Left forelimb (tissue), 1 donor: ENCODE measurements around the gene DDN.

Source experiments
- DNase-seq: peaks from one replicate; pipeline ENCODE4 v3.0.0-alpha.2; 2018; ENCODE audit warnings: low spot score

Gene DDN

DNA sequence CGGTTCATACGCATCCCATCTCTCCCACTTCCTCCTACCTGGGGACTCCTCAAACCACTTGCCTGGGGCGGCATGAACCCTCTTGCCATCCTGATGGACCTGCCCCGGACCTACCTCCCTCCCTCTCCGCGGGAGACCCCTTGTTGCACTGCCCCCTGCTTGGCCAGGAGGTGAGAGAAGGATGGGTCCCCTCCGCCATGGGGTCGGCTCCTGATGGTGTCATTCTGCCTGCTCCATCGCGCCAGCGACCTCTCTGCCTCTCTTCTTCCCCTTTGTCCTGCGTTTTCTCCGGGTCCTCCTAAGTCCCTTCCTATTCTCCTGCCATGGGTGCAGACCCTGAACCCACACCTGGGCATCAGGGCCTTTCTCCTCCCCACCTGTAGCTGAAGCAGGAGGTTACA is 17.4 kb downstream of the DDN start:
- no peak for DNase-seq

DNA sequence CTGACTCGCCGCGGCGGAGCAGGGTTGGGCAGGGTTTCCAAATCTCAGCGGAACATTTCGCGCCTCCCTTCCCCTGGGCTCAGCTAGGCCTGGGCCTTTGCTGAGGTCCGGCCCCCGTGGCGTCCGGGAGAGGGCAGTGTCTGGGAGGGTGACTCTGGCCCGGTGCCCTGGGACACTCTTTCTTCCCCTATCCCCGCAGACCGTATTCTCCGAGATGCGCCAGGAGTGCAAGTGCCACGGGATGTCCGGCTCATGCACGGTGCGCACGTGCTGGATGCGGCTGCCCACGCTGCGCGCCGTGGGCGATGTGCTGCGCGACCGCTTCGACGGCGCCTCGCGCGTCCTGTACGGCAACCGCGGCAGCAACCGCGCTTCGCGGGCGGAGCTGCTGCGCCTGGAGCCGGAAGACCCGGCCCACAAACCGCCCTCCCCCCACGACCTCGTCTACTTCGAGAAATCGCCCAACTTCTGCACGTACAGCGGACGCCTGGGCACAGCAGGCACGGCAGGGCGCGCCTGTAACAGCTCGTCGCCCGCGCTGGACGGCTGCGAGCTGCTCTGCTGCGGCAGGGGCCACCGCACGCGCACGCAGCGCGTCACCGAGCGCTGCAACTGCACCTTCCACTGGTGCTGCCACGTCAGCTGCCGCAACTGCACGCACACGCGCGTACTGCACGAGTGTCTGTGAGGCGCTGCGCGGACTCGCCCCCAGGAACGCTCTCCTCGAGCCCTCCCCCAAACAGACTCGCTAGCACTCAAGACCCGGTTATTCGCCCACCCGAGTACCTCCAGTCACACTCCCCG is 18.0 kb downstream of the DDN start:
- no peak for DNase-seq

DNA sequence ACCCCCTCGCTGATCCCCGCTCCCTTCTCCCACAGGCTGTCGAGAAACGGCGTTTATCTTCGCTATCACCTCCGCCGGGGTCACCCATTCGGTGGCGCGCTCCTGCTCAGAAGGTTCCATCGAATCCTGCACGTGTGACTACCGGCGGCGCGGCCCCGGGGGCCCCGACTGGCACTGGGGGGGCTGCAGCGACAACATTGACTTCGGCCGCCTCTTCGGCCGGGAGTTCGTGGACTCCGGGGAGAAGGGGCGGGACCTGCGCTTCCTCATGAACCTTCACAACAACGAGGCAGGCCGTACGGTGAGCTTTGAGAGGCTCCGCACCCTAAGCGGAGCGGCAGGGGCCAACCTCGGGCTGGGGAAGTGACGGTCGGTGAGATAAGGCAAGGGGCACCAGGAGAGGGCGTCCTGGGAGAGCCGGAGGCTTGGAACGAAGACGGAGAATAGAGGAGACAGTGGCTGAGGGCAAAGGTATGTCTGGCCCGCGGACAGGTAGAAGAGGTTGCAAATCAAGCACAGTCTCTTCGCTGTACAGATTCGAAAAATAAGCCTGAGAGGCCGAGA is 18.7 kb downstream of the DDN start:
- DNase-seq, result no peak

DNA sequence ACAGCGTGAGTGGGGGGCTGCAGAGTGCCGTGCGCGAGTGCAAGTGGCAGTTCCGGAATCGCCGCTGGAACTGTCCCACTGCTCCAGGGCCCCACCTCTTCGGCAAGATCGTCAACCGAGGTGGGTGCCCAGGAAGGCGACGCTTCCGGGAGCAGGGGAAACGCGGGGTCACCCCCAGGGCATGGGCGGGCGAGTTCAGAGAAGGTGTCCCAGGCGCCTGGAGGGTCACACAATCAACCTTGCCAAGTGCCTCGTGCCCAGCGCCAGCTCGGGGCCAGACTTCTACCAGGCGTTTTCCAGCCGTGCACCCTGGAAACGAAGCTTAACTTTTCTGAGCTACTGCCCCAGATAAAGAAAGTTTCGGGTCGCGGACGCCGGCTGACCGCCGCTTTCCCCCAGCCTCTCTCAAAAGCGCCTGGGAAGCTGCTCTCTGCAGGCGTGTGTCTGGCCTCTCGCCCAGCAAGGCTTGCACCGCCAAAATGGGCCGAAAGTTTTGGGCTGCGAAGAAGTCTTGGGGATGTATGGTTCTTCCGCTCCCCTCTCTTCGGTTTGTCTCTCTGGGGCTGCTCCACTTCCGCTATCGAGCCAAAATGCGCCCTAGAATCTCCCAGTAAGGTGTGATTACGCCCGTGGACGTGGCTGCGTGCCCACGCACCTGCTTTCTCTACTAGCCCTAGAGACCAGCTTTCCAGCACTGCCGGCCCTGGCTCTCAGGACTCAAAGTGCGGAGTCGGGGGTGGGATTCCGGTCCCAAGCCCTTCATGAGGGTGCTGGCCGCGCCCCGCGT is 19.4 kb downstream of the DDN start:
- no peak for DNase-seq

DNA sequence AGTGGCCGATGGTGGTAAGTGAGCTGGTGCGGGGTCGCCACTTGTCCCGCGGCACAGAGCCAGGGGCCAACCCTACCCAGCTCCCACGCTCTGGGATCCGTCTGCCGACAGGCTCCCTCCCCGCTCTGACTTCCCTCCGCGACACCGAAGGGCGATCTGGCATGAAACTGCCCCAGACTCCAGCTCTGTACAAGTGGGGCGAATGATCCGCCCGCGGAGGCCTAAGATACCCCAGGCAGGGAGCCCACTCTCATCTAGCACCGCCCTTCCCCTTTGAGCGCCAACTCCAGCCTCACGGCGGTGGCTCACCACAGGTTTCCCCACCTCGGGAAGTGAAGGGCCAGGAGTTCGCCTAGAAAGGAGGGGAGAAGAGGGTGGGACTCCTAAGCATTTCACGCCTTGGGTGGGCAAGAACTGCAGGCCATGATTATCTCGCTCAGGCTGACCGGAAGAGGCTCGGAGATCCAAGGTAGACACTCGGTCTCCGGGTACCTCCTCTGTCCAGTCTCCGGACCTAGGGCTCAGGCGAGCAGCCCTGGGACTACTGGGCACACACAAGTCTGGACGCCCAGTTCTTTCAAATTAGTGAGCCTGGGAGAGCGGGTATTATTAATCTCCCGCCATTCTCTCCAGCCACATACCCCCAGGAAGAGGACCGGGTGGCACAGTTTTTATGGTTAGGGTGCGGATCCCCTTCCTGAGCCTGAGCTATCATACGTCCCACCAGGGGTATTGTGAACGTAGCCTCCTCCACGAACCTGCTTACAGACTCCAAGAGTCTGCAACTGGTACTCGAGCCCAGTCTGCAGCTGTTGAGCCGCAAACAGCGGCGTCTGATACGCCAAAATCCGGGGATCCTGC is 20.2 kb downstream of the DDN start:
- DNase-seq, result no peak

DNA sequence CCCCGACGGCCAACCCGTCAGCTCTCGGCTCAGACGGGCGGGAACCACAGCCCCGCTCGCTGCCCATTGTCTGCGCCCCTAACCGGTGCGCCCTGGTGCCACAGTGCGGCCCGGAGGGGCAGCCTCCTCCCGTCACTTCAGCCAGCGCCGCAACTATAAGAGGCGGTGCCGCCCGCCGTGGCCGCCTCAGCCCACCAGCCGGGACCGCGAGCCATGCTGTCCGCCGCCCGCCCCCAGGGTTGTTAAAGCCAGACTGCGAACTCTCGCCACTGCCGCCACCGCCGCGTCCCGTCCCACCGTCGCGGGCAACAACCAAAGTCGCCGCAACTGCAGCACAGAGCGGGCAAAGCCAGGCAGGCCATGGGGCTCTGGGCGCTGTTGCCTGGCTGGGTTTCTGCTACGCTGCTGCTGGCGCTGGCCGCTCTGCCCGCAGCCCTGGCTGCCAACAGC is 20.9 kb downstream of the DDN start, which contains the start of gene WNT1:
Gene WNT1, plus strand, starts transcription at position 32 of the 450 bp plus-strand sequence. Its CDS starts 329 bp downstream, at position 361.
- no peak for DNase-seq

DNA sequence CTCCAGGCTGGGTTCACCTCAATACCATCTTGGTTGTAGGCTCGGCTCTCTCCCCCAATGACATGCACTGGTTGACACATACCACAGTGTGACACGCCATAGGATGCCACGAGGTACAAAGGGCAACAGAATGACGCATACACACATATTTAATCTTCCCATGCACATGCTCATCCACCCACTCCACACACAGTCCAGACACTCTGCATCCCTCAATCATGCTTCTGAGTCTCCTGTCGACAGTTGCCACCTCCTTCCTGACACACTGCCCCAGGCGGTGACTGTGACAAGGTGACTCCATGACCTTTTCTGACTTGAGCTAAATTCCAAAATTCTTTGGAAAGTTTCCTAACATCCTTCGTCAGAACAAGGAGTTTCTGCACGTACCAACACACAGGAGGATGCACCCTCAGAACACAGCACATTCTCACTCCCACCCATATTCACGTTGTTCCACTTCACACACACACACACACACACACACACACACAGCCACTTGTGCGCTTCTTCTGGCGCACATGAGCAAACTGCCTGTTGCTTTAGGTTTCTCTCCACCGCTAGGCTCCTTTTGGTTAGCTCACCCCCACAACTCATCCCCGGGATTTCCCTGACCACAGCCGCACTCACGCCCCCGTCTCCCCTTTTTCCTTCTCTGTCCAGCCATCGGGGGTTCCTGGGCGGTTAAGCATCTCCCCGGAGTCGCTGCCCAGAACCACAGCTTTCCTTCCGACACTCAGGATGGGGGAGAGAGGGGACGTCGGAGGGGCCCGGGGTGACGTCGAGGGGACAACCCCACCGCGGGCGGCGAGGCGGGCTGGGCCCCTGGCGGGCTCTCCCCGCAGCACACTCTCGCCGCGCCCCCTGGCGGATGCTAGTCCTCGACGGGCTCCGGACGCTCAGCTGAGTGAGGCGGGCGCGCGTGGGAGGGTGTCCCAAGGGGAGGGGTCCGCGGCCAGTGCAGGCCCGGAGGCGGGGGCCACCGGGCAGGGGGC is 21.6 kb downstream of the DDN start:
- DNase-seq, result no peak

DNA sequence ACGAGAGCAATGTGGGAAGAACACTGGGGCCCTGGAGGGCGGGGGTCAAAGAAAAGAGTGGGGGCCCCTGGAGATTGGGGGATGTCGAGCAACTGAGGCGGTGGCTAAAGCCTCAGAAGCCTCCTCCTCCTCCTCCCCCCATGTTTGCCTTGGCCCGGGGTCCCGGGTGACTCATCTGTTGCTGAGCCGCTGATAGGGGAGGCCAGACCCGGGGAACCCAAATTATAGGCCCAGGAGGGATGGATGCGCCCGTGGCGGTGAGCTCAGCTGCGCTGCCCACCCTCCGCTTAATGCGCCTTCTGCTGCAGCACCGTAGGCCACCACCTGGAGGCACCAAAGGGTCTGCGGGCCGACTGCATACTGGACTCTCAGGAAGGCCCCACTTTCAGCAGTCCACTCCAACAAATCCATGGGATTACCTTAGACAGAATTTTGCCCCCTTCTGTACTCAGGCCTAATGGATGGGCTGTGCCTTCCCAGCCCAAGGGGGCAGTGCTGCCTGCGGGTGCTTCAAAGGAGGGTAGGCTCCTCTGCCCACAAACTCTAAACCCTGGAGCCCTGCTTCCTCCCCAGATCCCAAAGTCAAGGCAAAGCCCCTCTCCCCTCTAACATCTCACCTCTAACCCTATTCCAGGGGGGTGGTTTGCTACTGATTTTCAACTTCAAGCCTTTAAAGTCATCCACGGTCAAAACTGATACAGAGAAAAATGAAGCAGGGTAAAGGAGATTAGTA is 25.1 kb downstream of the DDN start:
- peak; percentile 69 for DNase-seq

DNA sequence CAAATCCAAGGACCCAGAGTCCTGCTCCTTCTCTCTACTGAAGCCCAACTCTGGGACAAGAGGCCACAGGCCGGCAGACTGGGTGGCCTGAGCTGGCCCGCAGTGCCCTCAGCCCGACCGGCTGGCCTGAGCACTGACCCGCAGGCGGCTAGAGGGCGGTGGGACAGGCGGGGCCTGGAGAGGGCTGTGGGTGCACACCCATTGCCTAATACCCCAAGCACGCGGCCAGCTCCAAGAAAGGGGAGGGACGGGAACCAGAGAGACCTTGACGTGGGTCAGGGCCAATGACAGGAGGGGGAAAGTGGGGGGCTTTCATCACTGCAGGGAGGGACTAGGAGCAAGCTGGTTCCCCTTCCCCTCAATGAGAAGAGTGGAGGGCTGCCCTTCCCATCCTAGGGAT is 25.6 kb downstream of the DDN start:
- DNase-seq, result peak; percentile 66

DNA sequence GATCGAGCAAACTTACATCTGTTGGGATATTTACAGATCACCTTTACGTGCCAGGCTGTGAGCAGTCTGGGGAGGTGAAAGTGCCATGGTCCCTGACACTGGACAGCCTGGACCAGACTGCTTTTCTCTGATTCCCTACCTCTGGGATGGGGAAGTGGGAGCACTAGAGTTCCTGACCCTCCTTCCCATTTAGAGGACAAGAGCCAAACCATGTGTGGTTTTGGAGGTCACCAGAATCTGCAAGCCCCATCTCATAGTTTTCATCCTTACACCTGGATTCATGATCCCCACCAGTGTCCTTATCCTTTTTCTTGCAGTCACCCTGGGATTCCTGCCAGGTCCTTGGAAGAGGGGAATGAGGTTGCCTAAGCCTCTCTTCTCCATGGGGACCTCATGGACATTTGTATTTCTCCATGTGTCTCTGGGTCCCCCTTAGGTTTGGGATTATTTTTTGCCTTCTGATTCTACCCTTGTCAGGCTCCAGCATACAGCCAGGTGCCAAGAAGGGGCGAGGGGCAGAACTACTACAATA is 26.2 kb downstream of the DDN start:
- DNase-seq, result peak; percentile 51

DNA sequence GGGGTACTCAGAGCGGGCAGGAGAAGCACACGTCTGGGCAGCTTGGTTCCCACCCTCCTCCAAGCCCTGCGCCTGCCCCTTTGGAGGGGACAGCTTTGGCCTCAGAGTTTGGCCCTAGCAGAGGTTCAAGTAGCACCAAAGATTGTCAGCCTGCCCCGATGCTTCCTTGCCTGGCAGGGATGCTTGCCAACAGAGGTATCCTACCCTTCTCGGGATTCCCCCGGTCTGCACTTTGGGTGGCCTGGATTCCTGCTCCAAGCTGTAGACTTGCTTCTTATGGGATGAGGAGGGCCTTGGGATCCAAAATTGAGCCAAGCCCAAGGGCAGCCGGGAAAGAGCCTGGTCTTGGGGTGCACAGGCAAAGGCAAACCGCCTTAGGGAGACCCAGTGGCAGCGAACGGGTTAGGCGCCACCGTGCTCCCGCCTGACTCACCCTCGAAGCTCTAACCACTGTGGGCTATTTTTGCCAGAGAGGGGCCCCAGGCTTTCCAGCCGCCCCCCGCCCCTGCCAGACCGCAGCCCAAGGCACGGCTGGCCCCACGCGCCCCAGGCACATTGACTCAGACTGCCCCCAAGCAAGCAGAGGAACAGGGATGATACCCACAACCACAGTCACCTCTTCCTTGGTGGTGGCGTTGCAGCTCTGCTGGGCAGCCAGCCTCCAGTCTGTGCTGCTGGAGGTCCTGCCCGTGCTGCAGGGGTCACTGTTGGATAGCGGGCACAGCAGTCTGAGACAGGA is 26.8 kb downstream of the DDN start:
- DNase-seq, result peak; percentile 73

DNA sequence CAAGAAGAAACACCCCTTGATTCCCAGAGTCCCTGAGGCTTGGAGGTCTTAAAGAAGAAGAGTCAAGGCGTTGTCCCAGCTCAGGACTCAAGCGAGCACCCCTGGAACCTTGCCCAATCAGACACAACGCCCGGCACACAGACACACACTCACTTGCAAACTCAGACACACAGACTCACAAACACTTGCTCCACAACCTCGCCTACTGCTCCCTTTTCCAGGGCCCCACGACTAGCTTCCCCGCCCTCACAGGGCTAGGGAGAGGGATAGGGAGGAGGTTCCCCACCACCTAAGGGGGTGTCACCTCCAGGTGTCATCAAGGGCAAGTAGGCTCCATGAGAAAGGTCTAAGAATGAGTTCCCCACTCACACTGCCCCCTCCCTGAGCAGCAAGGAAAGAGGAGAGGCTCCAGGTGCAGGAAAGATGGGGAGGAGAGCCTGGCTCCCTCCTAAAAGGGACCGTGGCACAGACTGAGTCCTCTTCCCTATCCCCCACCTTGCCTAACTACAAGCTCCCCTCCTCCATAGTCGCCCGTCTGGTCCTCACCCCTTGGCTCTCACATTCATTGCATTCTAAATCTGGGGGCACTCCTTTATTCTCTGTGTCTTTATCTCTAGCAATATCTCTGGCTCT is 28.4 kb downstream of the DDN start:
- DNase-seq, result peak; percentile 62

DNA sequence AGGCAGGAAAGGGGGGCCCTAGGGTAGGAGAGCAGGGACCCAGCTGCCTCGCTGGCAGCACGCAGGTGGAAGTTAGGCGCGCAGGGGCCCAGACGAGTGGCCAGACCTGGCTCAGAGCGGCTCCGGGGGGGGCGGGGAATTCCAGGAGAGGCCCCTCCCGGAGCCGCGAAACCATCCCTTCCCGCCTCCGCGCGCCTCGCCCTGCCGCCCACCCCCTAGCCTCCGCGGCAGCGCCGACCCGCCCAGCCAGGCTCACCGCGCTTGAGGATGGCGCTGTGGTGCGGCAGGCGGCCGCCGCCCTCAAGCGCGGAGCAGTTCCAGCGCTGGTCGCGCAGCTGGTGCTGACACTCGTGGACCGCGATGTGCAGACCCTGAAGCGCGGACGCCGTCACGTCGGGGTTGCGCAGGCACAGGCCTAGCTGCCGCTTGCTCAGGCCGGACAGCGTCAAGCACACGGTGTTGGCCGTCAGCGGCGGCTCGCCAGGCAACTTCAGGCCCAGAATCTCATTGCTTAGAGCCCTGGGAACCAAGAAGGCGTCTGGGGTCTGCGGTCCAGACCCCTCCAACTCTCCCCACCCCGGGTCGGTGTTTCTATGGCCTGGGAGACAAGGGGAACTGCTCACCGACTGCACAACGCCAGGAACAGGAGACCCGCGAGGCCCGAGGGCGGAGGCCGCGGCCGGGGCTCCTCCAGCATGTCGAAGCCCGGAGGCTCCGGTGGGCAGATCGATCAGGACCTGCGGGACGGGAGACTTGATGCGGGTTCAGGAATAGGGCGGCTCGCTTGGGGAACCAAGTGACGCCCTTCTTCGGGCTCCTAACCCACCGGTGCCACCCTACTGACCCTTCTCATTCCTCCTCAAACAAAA is 29.1 kb downstream of the DDN start:
- DNase-seq, result peak; percentile 64

DNA sequence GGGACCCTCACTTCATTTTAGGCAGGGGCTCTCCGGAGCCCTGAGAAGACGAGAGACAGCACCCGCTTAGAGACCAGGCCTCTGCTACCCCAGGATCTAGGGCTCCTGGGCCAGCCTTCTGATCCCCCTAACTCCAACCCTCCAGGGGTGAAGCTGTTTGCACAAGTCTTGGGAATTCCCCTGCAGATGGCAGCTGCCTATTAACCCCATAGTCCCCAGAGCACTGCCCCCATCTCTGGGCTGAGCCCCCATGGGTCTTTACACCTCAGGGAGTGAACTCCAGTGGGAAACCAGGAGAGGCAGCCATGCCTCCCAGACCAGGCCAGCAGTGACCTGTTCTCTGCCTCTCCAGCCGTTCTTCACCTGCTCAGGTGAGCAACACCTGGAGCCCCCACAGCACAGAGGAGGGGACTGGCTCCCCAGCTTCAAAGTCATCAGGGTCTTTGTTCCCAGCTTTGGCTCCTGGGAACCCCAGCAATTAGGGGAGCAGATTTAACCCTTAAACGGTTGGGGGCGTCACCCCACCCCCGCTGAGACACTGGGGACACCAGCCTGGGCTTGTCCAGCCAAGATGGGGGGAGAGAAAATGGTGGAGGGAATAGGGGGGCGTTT is 29.9 kb downstream of the DDN start:
- DNase-seq, result no peak

DNA sequence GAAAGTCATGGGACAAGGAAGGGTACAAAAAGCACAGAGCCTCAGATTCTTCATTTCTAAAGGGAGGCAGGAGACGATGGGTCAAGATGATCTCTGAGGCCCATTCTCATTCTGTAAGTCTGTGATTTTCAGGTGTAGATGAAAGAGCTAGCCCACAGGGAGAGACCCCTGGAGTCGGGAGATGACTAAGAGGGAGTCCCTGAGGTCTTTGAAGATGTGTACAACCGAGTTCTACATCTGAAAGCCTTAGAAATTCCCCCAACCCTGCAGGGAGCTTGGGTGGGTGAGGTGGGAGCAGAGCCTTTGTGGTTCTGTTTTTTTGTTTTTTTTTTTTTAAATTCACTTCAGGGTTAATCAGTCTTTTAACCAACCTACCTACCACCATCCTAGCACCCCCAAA is 30.7 kb downstream of the DDN start:
- DNase-seq, result no peak

DNA sequence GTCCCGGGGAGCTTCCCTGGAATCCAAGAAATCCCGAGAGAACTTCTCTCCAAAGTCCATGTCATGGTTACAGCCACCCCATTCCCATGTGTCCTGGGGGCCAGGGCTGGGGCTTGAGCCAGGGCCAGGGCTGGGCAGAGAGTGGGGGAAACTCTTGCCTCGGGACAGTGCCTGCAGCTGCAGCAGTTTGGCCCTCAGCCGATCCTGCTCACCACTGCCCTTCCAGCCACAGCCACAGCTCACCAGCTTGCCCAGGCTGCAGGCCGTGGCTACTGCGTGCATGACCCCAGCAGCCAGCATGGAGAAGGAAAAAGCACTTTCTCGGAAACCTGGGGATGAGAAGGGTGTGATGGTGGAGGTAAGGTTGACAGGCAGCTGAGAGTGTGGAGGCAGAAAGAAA is 31.2 kb downstream of the DDN start:
- DNase-seq, result peak; percentile 56
